GM13977 (cell line): Measurements from ENCODE around the gene TPH1.

Source experiments
- DNase-seq: peaks from one replicate; pipeline ENCODE4 v3.0.0; 2012; ENCODE audit warnings: low spot score
- CTCF ChIP-seq: IDR thresholded peaks from 2 replicates; pipeline ENCODE4 v1.5.1; 2012; ENCODE audit warnings: mild to moderate bottlenecking, control low read depth; ENCODE audit not compliant: insufficient read depth; ENCODE audit errors: extremely low read depth, missing control alignments
- in situ Hi-C: fragments of 300-500 bp; cut with MboI; formaldehyde crosslinking; loops from one replicate; pipeline ENCODE4 v1.12.0; 2022; ENCODE audit warnings: low sequenced_read_pairs, low pct_unique_long_range_greater_than_20kb, mixed read lengths, inconsistent platforms; ENCODE audit not compliant: unreplicated experiment

TPH1 gene

GRCh38 chr11:18080451-18080850, 34.4 kb upstream of the TPH1 start:
- in situ Hi-C loops, result no loop called here
- no peak for DNase-seq
- TF ChIP-seq CTCF, result no peak

- no peak for DNase-seq
- in situ Hi-C loops, result no loop called here
Measured at GRCh38 chr11:18078909-18079308, 32.8 kb upstream of the TPH1 start.

GRCh38 chr11:18075444-18075843, 29.4 kb upstream of the TPH1 start:
- in situ Hi-C loops, result no loop called here
- DNase-seq, result no peak
- no peak for TF ChIP-seq CTCF

More at GRCh38 chr11:18078909-18079308, 32.8 kb upstream of the TPH1 start:
- no peak for TF ChIP-seq CTCF

GRCh38 chr11:18071098-18071705, 25.1 kb upstream of the TPH1 start:
- no peak for DNase-seq
- in situ Hi-C loops, result no loop called here

GRCh38 chr11:18067372-18067771, 21.3 kb upstream of the TPH1 start:
- in situ Hi-C loops, result no loop called here
- DNase-seq, result no peak
- no peak for TF ChIP-seq CTCF

More at GRCh38 chr11:18071098-18071705, 25.1 kb upstream of the TPH1 start:
- no peak for TF ChIP-seq CTCF

- no peak for TF ChIP-seq CTCF
- DNase-seq, result no peak
- in situ Hi-C loops, result no loop called here
Measured at GRCh38 chr11:18066626-18067025, 20.6 kb upstream of the TPH1 start.

- in situ Hi-C loops, result no loop called here
- TF ChIP-seq CTCF, result no peak
- DNase-seq, result no peak
Measured at GRCh38 chr11:18065572-18065971, 19.5 kb upstream of the TPH1 start.
